ENCODE results near the gene TTC4. TPM values are rescaled to one million over a fixed set of nuclear protein-coding genes. Genes with fewer than 3 reads are reported as not detected.

TTC4 gene
- total and polyA plus RNA-seq, 2 experiments from 2014 or later: 25.1 to 33.6 TPM

DNA sequence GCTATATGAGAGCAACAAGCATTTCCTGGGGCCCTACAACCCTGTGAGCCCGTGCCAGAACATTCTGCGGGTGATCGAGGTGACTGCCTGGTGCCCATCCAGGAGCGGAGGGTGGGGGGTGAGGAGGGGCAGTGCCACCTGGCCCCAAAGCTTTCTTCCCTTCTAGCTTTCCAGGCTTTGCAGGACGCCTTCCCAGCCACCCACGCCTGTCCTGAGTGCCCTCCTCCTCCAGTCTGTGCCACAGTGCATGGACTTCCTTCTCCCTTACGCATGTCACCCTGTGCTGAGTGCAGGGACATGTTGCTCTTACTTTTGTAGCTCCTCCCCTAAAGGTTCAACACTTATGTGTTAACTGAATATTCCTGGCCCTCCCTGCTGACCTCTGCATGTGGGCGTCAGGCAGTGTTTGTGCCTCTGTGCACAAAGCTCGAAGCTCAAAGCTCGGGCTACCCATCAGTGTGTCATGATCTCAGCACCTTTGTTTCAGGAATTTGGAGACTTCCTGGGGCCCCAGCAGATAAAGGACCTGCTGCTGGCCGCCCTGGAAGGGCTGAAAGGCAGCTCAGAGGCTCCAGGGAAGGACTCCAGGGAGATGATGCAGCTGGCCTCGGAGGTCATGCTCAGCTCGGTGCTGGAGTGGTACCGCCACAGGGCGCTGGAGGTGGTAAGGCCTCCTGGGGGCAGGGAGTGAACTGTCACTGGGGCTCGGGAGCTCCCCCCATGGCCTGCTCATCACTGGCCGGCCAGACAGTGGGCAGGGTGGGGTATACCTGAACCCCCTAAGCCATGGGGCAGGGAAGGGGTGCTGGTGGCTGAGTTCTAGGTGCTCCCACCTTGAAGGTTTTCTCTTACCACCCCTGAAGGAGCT, 36.7 kb upstream of the TTC4 start:
- no peaks in the 10 kb centered on the region for H4K20me1 ChIP-seq (replicated peaks; ENCODE audit: insufficient read depth)
- H3K4me3 ChIP-seq: no peak overlapping the region
- H2AFZ ChIP-seq: peak overlapping the region; percentile 10; the same call in 1 of the 2 replicates
- H3K27ac Mint-ChIP-seq: no peak overlapping the region
- TF ChIP-seq ZNF331 (CRISPR knock-in tag; IDR thresholded peaks at IDR 0.05; ENCODE audit: low read depth) (no peak), ZNF114 (CRISPR knock-in tag; IDR thresholded peaks at IDR 0.05) (no peak), EZH2 (IDR thresholded peaks at IDR 0.05; ENCODE audit: low read depth, unreplicated experiment) (no peak), STAT1 (IDR thresholded peaks at IDR 0.05; ENCODE audit: unreplicated experiment) (no peak), EZH2phosphoT487 (IDR thresholded peaks at IDR 0.05; ENCODE audit: unreplicated experiment) (no peak), CREB1 (CRISPR knock-in tag; IDR thresholded peaks at IDR 0.05; ENCODE audit: low read depth) (no peak), NANOG (IDR thresholded peaks at IDR 0.05; ENCODE audit: borderline replicate concordance) (no peak), POLR2AphosphoS5 (IDR thresholded peaks at IDR 0.05; ENCODE audit: low read depth) (no peak), JUNB (IDR thresholded peaks at IDR 0.05; ENCODE audit: unreplicated experiment) (no peak)
- TF ChIP-seq, protein P1, sequence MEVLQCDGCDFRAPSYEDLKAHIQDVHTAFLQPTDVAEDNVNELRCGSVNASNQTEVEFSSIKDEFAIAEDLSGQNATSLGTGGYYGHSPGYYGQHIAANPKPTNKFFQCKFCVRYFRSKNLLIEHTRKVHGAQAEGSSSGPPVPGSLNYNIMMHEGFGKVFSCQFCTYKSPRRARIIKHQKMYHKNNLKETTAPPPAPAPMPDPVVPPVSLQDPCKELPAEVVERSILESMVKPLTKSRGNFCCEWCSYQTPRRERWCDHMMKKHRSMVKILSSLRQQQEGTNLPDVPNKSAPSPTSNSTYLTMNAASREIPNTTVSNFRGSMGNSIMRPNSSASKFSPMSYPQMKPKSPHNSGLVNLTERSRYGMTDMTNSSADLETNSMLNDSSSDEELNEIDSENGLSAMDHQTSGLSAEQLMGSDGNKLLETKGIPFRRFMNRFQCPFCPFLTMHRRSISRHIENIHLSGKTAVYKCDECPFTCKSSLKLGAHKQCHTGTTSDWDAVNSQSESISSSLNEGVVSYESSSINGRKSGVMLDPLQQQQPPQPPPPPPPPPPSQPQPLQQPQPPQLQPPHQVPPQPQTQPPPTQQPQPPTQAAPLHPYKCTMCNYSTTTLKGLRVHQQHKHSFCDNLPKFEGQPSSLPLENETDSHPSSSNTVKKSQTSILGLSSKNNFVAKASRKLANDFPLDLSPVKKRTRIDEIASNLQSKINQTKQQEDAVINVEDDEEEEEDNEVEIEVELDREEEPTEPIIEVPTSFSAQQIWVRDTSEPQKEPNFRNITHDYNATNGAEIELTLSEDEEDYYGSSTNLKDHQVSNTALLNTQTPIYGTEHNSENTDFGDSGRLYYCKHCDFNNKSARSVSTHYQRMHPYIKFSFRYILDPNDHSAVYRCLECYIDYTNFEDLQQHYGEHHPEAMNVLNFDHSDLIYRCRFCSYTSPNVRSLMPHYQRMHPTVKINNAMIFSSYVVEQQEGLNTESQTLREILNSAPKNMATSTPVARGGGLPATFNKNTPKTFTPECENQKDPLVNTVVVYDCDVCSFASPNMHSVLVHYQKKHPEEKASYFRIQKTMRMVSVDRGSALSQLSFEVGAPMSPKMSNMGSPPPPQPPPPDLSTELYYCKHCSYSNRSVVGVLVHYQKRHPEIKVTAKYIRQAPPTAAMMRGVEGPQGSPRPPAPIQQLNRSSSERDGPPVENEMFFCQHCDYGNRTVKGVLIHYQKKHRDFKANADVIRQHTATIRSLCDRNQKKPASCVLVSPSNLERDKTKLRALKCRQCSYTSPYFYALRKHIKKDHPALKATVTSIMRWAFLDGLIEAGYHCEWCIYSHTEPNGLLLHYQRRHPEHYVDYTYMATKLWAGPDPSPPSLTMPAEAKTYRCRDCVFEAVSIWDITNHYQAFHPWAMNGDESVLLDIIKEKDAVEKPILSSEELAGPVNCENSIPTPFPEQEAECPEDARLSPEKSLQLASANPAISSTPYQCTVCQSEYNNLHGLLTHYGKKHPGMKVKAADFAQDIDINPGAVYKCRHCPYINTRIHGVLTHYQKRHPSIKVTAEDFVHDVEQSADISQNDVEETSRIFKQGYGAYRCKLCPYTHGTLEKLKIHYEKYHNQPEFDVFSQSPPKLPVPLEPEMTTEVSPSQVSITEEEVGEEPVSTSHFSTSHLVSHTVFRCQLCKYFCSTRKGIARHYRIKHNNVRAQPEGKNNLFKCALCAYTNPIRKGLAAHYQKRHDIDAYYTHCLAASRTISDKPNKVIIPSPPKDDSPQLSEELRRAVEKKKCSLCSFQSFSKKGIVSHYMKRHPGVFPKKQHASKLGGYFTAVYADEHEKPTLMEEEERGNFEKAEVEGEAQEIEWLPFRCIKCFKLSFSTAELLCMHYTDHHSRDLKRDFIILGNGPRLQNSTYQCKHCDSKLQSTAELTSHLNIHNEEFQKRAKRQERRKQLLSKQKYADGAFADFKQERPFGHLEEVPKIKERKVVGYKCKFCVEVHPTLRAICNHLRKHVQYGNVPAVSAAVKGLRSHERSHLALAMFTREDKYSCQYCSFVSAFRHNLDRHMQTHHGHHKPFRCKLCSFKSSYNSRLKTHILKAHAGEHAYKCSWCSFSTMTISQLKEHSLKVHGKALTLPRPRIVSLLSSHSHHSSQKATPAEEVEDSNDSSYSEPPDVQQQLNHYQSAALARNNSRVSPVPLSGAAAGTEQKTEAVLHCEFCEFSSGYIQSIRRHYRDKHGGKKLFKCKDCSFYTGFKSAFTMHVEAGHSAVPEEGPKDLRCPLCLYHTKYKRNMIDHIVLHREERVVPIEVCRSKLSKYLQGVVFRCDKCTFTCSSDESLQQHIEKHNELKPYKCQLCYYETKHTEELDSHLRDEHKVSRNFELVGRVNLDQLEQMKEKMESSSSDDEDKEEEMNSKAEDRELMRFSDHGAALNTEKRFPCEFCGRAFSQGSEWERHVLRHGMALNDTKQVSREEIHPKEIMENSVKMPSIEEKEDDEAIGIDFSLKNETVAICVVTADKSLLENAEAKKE (CRISPR knock-in tag; IDR thresholded peaks at IDR 0.05): no peak
- TF ChIP-seq, protein P2, sequence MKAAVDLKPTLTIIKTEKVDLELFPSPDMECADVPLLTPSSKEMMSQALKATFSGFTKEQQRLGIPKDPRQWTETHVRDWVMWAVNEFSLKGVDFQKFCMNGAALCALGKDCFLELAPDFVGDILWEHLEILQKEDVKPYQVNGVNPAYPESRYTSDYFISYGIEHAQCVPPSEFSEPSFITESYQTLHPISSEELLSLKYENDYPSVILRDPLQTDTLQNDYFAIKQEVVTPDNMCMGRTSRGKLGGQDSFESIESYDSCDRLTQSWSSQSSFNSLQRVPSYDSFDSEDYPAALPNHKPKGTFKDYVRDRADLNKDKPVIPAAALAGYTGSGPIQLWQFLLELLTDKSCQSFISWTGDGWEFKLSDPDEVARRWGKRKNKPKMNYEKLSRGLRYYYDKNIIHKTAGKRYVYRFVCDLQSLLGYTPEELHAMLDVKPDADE (IDR thresholded peaks at IDR 0.05): no peak
- TF ChIP-seq, protein P3, sequence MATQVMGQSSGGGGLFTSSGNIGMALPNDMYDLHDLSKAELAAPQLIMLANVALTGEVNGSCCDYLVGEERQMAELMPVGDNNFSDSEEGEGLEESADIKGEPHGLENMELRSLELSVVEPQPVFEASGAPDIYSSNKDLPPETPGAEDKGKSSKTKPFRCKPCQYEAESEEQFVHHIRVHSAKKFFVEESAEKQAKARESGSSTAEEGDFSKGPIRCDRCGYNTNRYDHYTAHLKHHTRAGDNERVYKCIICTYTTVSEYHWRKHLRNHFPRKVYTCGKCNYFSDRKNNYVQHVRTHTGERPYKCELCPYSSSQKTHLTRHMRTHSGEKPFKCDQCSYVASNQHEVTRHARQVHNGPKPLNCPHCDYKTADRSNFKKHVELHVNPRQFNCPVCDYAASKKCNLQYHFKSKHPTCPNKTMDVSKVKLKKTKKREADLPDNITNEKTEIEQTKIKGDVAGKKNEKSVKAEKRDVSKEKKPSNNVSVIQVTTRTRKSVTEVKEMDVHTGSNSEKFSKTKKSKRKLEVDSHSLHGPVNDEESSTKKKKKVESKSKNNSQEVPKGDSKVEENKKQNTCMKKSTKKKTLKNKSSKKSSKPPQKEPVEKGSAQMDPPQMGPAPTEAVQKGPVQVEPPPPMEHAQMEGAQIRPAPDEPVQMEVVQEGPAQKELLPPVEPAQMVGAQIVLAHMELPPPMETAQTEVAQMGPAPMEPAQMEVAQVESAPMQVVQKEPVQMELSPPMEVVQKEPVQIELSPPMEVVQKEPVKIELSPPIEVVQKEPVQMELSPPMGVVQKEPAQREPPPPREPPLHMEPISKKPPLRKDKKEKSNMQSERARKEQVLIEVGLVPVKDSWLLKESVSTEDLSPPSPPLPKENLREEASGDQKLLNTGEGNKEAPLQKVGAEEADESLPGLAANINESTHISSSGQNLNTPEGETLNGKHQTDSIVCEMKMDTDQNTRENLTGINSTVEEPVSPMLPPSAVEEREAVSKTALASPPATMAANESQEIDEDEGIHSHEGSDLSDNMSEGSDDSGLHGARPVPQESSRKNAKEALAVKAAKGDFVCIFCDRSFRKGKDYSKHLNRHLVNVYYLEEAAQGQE (IDR thresholded peaks at IDR 0.05; ENCODE audit: unreplicated experiment): no peak
- TF ChIP-seq, protein P4, sequence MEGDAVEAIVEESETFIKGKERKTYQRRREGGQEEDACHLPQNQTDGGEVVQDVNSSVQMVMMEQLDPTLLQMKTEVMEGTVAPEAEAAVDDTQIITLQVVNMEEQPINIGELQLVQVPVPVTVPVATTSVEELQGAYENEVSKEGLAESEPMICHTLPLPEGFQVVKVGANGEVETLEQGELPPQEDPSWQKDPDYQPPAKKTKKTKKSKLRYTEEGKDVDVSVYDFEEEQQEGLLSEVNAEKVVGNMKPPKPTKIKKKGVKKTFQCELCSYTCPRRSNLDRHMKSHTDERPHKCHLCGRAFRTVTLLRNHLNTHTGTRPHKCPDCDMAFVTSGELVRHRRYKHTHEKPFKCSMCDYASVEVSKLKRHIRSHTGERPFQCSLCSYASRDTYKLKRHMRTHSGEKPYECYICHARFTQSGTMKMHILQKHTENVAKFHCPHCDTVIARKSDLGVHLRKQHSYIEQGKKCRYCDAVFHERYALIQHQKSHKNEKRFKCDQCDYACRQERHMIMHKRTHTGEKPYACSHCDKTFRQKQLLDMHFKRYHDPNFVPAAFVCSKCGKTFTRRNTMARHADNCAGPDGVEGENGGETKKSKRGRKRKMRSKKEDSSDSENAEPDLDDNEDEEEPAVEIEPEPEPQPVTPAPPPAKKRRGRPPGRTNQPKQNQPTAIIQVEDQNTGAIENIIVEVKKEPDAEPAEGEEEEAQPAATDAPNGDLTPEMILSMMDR (conservative IDR thresholded peaks at IDR 0.05; ENCODE audit: low read depth in 2 of 2): no peak
- ATAC-seq (peak; percentile 36), DNase-seq (ENCODE audit: low spot score) (no peak)
- H3K9me3 Mint-ChIP-seq: no peaks in the 10 kb centered on the region
- H3K9me2 ChIP-seq (ENCODE audit: insufficient read depth): no peaks in the 10 kb centered on the region
- H3K4me3 Mint-ChIP-seq: no peak overlapping the region
- peaks cover 5% of the 10 kb centered on the region for H3K27me3 Mint-ChIP-seq (ENCODE audit: insufficient read depth, low read depth, poor library complexity)
- no peaks in the 10 kb centered on the region for H3K36me3 ChIP-seq (ENCODE audit: insufficient read depth)
- peaks cover 11% of the 10 kb centered on the region for H3K4me1 Mint-ChIP-seq
- no peaks in the 10 kb centered on the region for H3K79me2 ChIP-seq (replicated peaks; ENCODE audit: insufficient read depth)
- H3K27me3 ChIP-seq (ENCODE audit: insufficient read depth): no peaks in the 10 kb centered on the region
- H3K36me3 Mint-ChIP-seq (ENCODE audit: low read depth): no peaks in the 10 kb centered on the region
- H3K4me2 ChIP-seq: no peak overlapping the region
- no peaks in the 10 kb centered on the region for H3F3A ChIP-seq (replicated peaks; ENCODE audit: low read depth)
- no peaks in the 10 kb centered on the region for H3K4me1 ChIP-seq (ENCODE audit: insufficient read depth)
- H3K27ac ChIP-seq (ENCODE audit: low read depth): no peak overlapping the region

Measured in GM23338 (cell line).